Left lung (tissue), 10 donors: ENCODE measurements around the gene FUBP3. TPM values are rescaled to one million over a fixed set of nuclear protein-coding genes. Genes with fewer than 3 reads are reported as not detected.

ENCODE experiments used
- ATAC-seq: fragments of 200-7000 bp; cut with Tn5 transposase; one replicate; pipeline ENCODE4 v1.9.1; 2020; ENCODE audit warnings: moderate library complexity
- DNase-seq, 4 donors: peaks; one replicate each; pipeline ENCODE4 v3.0.0-alpha.2; 2013 to 2020
- H3K27ac ChIP-seq, 2 donors: fragments of 200-600 bp; sonication (generic) in 1 of 2; one replicate each; pipeline versions ENCODE4 v1.5.0 to v1.8.0; 2020 to 2021
- H3K27me3 ChIP-seq, 2 donors: fragments of 200-600 bp; sonication (generic) in 1 of 2; one replicate each; pipeline versions ENCODE4 v1.5.0 to v1.8.0; 2020 to 2021
- H3K36me3 ChIP-seq, 2 donors: fragments of 200-600 bp; sonication (generic) in 1 of 2; one replicate each; pipeline versions ENCODE4 v1.5.0 to v1.8.0; 2020 to 2021
- H3K4me1 ChIP-seq, 2 donors: fragments of 200-600 bp; one replicate each; pipeline ENCODE4 v1.8.0; 2021
- H3K4me3 ChIP-seq, 2 donors: fragments of 200-600 bp; sonication (generic) in 1 of 2; one replicate each; pipeline versions ENCODE4 v1.5.0 to v1.8.0; 2020 to 2021; ENCODE audit warnings: mild to moderate bottlenecking in 1 of 2
- H3K9me3 ChIP-seq, 2 donors: fragments of 200-600 bp; sonication (generic) in 1 of 2; one replicate each; pipeline versions ENCODE4 v1.5.0 to v1.8.0; 2020 to 2021
- intact Hi-C, 2 donors: fragments of 100-400 bp; cut with DNase I; formaldehyde crosslinking; loops; one replicate each; pipeline versions ENCODE4 v1.11.2 to v1.14.2; 2022
- polyA plus RNA-seq, 6 donors: library from polyadenylated mRNA; unstranded; fragments of 120-200 nt; gene quantifications; one replicate each; pipeline ENCODE4 v1.2.1, GENCODE V29; 2013; ENCODE audit not compliant: insufficient read length in 6 of 6
- total RNA-seq, 2 donors: library from RNA; stranded (reverse); fragmentation: NEBNext Ultra II Directional; extraction: Animal tissue kit (Norgen Biotek cat#: 25700); gene quantifications; one replicate each; pipeline ENCODE4 v1.2.1, GENCODE V29; 2021
- TF ChIP-seq, protein P1 (sequence below), 2 donors: fragments of 200-600 bp; sonication (generic) in 1 of 2; IDR thresholded peaks; one replicate each; pipeline versions ENCODE4 v1.5.0 to v1.8.0; 2021; ENCODE audit warnings: antibody characterized with exemption in 2 of 2
- donor health status: DM: no; HTN: yes; CAD: no.
- donor health status: DM: no; HTN: no; CAD: no.

Gene FUBP3
- total and polyA plus RNA-seq, 8 donors: 33.1 to 70.0 (median 58.9) TPM

GRCh38 chr9:130654879-130655278, 75.5 kb downstream of the FUBP3 start:
- TF ChIP-seq, protein P1, sequence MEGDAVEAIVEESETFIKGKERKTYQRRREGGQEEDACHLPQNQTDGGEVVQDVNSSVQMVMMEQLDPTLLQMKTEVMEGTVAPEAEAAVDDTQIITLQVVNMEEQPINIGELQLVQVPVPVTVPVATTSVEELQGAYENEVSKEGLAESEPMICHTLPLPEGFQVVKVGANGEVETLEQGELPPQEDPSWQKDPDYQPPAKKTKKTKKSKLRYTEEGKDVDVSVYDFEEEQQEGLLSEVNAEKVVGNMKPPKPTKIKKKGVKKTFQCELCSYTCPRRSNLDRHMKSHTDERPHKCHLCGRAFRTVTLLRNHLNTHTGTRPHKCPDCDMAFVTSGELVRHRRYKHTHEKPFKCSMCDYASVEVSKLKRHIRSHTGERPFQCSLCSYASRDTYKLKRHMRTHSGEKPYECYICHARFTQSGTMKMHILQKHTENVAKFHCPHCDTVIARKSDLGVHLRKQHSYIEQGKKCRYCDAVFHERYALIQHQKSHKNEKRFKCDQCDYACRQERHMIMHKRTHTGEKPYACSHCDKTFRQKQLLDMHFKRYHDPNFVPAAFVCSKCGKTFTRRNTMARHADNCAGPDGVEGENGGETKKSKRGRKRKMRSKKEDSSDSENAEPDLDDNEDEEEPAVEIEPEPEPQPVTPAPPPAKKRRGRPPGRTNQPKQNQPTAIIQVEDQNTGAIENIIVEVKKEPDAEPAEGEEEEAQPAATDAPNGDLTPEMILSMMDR (IDR thresholded peaks at IDR 0.05): no peak

DNA sequence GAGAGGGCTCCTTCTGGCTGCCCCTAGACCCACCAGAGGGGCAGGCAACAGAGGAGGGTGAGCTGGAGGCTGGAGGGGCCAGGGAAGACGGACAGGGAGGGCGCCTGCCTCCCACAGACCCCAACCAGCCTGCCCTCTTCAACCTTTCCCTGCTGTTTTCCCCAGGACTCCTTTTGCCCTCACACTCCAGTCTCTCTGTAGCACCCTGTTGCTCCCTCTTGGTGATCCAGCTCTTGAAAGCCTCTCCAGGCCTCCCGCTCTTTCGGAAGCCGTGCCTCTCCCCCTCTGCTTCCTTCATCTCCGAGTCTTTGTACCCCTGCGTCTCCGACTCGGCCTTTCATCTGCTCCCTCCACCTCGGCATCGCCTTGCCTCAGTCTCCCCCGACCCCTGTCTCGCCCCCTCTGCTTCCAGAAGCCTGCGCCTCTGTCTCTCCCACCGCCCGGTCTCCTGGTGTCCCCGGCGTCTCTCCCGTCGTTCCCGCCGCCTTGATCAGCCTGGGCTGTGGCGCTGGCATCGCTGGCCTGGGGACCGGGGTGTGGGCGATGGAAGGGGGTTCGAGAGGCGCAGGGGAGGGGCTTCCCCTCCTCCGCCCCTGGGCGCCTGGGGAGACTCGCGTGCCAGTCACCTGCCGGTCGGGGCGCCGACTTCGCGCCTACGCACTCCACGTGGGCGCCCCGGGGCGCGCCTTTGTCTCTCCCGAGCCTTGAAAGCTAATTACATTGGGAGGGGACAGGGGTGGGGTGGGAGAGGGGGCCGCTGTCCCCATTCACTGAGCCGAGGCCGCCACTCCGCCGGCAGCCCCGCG, 79.7 kb downstream of the FUBP3 start:
- TF ChIP-seq, protein P1 (IDR thresholded peaks at IDR 0.05): no peak
- Histone ChIP-seq H3K9me3 (no peaks in the 10 kb centered on the region), H3K27ac (no peak overlapping the region), H3K27me3 (peaks cover 80 to 100% of the 10 kb centered on the region in 2 donors), H3K36me3 (no peaks in the 10 kb centered on the region), H3K4me1 (peaks cover 24 to 44% of the 10 kb centered on the region in 2 donors), H3K4me3 (no peak overlapping the region)
- no peak for ATAC-seq
- intact Hi-C loops: no loop called here
- peak in 1 of 4 donors; percentile 72 for DNase-seq

More at GRCh38 chr9:130654879-130655278, 75.5 kb downstream of the FUBP3 start:
- no peak for ATAC-seq
- H3K9me3 ChIP-seq: no peaks in the 10 kb centered on the region
- no peak overlapping the region for H3K4me3 ChIP-seq
- peaks cover 0 to 5% of the 10 kb centered on the region in 2 donors for H3K4me1 ChIP-seq
- no peaks in the 10 kb centered on the region for H3K36me3 ChIP-seq
- peaks cover 38 to 96% of the 10 kb centered on the region in 2 donors for H3K27me3 ChIP-seq
- no peak overlapping the region for H3K27ac ChIP-seq
- peak in 1 of 4 donors; percentile 34 for DNase-seq
- intact Hi-C loops: no loop called here

DNA sequence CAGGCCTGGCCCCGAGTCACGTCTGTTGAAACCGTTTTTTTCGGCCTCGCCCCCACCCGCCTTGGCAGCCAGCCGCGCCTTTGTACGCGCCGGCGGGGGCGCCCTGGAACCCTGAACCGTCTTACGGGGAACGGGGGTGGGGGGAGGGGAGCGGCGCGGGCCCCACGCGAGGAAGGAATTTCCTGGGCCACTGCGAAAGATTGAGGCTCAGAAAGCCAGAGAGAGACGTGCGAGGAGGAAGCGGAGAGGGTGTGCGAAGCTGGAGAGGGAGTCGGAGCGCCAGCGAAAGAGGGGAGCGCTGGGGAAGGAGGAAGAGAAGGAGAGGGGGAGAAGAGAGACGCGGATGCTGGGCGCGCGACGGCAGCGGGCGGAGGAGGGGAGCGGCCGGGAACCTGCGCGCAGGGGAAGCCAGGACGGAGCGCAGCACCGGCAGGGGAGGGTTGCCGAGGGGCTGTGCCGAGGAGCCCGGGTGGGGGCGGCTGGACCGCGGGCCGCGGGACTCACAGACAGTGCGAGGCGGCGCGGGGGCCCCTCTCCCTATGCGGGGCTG, 80.4 kb downstream of the FUBP3 start:
- H3K4me1 ChIP-seq: peaks cover 26 to 50% of the 10 kb centered on the region in 2 donors
- ATAC-seq (no peak), DNase-seq (peak in 1 of 4 donors; percentile 58)
- no peaks in the 10 kb centered on the region for H3K36me3 ChIP-seq
- no peaks in the 10 kb centered on the region for H3K9me3 ChIP-seq
- intact Hi-C loops: no loop called here
- no peak overlapping the region for H3K4me3 ChIP-seq
- TF ChIP-seq, protein P1 (IDR thresholded peaks at IDR 0.05): no peak
- no peak overlapping the region for H3K27ac ChIP-seq
- peaks cover 87 to 100% of the 10 kb centered on the region in 2 donors for H3K27me3 ChIP-seq

DNA sequence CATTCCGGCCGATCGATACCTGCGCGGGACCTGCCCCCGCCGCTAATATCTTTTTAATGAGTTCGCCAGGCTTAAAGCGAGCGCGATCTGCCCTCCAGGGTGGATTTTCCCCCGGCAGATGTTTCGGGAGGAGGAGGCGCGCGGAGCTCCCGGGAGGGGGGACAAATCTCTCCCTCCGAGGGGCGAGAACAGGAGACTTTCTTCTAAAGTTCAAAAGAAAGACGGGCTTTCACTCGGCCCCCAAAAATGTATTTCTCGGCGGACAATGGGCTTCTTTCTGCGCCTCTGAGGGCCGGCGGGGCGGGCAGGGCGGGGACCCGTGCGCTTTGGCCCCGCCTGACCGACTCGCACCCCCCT, 80.9 kb downstream of the FUBP3 start:
- H3K36me3 ChIP-seq: no peaks in the 10 kb centered on the region
- ATAC-seq: no peak
- peak overlapping the region in 1 of 2 donors; percentile 30 for H3K4me3 ChIP-seq
- TF ChIP-seq, protein P1 (IDR thresholded peaks at IDR 0.05): no peak
- H3K4me1 ChIP-seq: peaks cover 27 to 56% of the 10 kb centered on the region in 2 donors
- H3K9me3 ChIP-seq: no peaks in the 10 kb centered on the region
- intact Hi-C loops: no loop called here
- DNase-seq: peak in 1 of 4 donors; percentile 28
- H3K27me3 ChIP-seq: peaks cover 92 to 100% of the 10 kb centered on the region in 2 donors
- H3K27ac ChIP-seq: no peak overlapping the region
